ENCODE results near the gene SOCS1. TPM values are rescaled to one million over a fixed set of nuclear protein-coding genes. Genes with fewer than 3 reads are reported as not detected.

The SOCS1 gene
- total and polyA plus RNA-seq, 9 of the 15 experiments (the other 6 are each of a cell fraction or from before 2014, with no cell fraction given): 0.04 to 7.5 (median 2.3) TPM

GRCh38 chr16:11254913-11255736 lies 879 bp downstream of the SOCS1 start (continued):
- TF ChIP-seq E4F1 (CRISPR knock-in tag; IDR thresholded peaks at IDR 0.05; ENCODE audit: borderline replicate concordance): no peak
- TF ChIP-seq HMGN3 (IDR thresholded peaks at IDR 0.05; ENCODE audit: borderline replicate concordance, extremely low read depth, insufficient read length, low read depth, low read length): peak; percentile 24
- TF ChIP-seq KAT2B (IDR thresholded peaks at IDR 0.05; ENCODE audit: low read depth, low read length): no peak
- TF ChIP-seq ZFP1 (CRISPR knock-in tag; IDR thresholded peaks at IDR 0.05): peak; percentile 46; the same call in 1 of the 2 replicates
- TF ChIP-seq SAP30 (IDR thresholded peaks at IDR 0.05; ENCODE audit: borderline replicate concordance, insufficient read depth, low read depth, low read length, poor library complexity, severe bottlenecking): peak; percentile 70
- no peak for TF ChIP-seq ETV6 (IDR thresholded peaks at IDR 0.05; ENCODE audit: borderline replicate concordance in 1 of 2, low read depth in 2 of 2, low read length in 1 of 2)
- TF ChIP-seq ETV6 (CRISPR knock-in tag; IDR thresholded peaks at IDR 0.05; ENCODE audit: borderline replicate concordance): peak; percentile 100
- TF ChIP-seq AFF4 (CRISPR knock-in tag; IDR thresholded peaks at IDR 0.05): peak; percentile 39; the same call in 1 of the 2 replicates
- peak; percentile 88 for TF ChIP-seq CTCFL (IDR thresholded peaks at IDR 0.05; ENCODE audit: borderline replicate concordance, insufficient read depth, low read depth, low read length, poor library complexity, severe bottlenecking)
- peak; percentile 72 for TF ChIP-seq ZNF143 (CRISPR knock-in tag; IDR thresholded peaks at IDR 0.05)
- TF ChIP-seq ZKSCAN3 (CRISPR knock-in tag; IDR thresholded peaks at IDR 0.05): no peak
- no peak for TF ChIP-seq MXI1 (IDR thresholded peaks at IDR 0.05; ENCODE audit: low read depth, low read length)
- no peak for TF ChIP-seq RBM39 (optimal IDR thresholded peaks at IDR 0.05; ENCODE audit: low read depth, low read length)
- peak; percentile 63; the same call in 1 of the 2 replicates for TF ChIP-seq EP400 (IDR thresholded peaks at IDR 0.05)
- TF ChIP-seq RAD21 (CRISPR knock-in tag; conservative IDR thresholded peaks at IDR 0.05 in 1 of 2, IDR thresholded peaks at IDR 0.05 in 1 of 2): peak in 1 of 2 experiments; percentile 26; a peak in 2 of 4 replicates
- peak; percentile 98 for TF ChIP-seq ZNF224 (CRISPR knock-in tag; IDR thresholded peaks at IDR 0.05)
- TF ChIP-seq KDM1A (IDR thresholded peaks at IDR 0.05): peak; percentile 38 to 66; a peak in 2 of 4 replicates
- TF ChIP-seq SLC30A9 (CRISPR knock-in tag; IDR thresholded peaks at IDR 0.05): no peak

Measured in K562 (cell line).